Muscle of arm (tissue), 12 donors: ENCODE data around the gene PAIP2. TPM values are rescaled to one million over a fixed set of nuclear protein-coding genes. Genes with fewer than 3 reads are reported as not detected.
"Not testable (repeated sequence)": the region's sequence is repeated elsewhere in the genome, so short reads cannot be mapped to it uniquely, and the experiment has no call there.

Experiments used
- DNase-seq: peaks from one replicate; pipeline ENCODE4 v3.0.0-alpha.2; 2013
- polyA plus RNA-seq, 12 donors: library from polyadenylated mRNA; unstranded; fragments of 120-200 nt; gene quantifications; one replicate each; pipeline ENCODE4 v1.2.1, GENCODE V29; 2013; ENCODE audit not compliant: insufficient read length in 12 of 12

PAIP2 gene
- polyA plus RNA-seq, 12 donors: 102 to 182 (median 133) TPM; not detected in 1

DNA sequence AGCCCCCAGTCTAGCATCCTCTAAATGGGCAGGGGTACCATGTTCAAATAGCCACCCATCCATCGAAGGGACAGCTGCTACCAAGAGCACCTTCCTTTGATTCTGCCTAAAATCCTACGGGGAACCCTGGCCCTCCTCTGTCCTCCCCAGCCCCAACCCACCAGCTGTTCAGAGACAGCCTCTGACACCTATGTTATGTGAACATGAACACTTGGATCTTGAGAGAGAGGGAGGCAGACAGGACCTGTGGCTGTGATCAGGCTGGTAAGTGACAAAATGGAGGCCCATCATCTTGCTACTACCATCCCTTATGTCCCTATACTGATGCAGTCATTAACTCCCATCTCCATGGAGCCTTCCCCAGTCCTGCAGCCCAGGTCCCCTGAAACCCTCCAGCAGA lies 33.3 kb downstream of the PAIP2 start:
- no peak for DNase-seq

DNA sequence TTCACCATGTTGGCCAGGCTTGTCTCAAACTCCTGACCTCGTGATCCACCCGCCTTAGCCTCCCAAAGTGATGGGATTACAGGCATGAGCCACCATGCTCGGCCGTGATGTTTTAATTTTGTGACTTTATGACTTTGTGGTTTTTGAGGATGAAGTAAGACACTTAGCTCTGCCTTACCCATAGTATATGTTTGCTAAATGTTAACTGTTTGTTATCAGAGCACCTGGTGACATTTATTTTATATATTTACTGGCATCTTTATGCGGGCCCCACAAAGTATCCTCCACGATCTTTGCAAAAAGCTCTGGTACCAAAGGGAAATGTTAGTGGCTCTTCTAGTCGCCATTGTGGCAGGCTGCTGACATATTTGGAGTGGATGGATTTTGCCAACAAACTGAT lies 34.7 kb downstream of the PAIP2 start:
- DNase-seq: no peak

DNA sequence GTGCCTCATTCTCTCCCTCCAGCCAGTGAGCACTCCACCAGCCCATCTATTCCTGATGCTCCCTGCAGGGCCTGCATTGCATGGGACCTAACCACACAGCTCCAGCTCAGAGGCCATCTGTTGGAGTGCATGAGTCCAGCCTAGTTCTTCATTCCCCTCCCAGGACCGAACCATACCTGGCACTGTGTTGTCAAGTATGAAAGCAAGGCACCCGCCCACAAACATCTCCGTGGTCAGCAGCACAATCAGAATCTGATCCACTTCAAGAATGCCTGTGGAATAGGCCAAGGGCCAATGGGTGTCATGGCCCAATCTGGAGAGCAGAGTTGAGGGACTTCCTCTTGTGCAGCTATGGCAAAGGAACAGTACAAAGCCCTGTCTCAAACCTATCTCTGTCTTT lies 35.6 kb downstream of the PAIP2 start:
- DNase-seq: no peak

DNA sequence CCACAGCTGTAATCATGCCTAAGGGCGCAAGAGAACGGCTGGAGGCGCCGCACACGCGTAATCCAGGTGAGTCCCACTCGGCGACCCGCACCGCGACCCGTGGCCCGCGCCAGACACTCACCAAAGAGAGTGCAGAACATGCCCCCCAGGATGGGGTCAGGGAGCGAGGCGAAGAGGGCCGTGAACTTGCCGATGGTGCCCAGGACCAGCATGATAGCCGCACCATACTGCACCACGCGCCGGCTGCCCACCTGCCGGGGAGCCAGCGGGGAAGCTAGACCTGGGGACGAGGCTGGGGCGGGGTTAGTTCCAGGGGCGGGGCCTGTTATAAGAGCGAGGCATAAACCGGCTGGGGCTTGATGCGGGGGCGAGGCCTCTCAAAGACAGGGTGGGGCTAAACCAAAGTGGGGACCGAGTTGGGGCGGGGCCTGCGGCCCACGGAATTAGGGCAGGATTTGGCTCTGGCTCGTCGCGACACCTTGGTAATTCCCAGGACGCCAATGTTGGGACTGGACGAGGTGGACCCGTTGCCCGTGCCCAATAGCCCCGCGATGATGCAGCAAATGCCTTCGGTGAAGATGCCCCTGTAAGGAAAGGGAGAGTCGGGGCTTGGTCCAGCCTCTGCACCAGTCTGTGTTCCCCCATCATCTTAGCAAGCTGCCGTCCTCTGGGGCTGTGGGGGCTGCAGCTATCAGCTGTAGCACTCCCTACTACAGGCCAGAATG lies 36.6 kb downstream of the PAIP2 start:
- no peak for DNase-seq

DNA sequence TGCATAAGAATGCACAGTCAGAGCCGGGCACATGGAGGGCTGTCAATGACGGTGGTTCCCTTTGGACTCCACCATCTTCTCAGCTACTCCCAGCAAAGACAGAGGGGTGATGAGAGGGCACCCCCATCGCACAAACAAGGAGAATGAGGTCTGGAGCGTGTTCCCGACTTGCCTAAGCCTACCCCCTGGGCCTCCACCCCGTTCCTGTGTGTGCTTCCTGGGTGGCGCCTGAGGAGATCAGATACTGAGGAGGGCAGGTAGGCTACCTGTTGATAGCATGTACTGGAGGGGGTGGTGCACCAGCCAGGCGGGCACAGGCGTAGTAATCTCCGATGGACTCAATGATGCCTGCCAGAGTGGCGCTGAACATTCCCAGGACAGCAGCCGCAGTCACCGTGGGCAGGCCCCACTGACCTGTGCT lies 37.3 kb downstream of the PAIP2 start:
- DNase-seq: no peak

DNA sequence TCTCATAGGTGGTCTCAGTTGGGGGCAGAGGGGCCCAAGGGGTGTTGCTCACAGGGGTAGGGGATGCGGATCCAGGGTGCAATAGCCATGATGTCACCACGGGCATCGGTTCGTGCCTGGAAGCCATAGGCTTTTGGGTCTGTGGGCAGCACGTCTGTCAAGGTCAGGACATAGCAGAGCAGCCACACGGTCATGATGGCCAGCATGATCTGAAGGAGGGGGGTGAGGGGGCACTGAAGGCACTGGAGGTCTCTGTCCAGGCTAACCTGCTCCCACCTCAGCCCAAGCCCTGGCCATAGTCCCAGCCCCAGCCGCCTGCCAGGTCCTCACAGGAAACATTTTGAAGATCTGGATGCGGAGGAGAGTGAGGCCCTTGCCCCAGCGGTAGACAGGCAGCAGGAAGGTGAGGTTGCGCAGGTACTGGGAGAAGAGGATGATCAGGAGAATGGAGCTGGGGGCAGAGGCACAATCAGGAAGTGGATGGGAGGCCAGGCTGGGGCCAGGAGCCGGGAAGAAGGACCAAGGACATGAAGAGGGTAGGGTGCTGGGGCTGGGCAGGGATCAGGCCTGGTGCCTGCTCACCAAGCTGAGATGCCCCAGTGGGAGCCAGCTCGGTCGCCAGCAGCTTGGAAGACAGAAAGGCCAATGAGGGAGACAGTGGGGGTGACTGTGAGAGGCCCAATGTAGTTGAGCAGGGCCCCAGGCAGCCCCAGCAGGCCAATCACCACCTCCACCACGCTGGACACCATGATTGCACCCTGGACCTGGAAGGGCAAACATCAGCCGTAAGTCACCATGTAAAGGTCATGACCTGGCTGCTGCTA lies 38.2 kb downstream of the PAIP2 start:
- no peak for DNase-seq

DNA sequence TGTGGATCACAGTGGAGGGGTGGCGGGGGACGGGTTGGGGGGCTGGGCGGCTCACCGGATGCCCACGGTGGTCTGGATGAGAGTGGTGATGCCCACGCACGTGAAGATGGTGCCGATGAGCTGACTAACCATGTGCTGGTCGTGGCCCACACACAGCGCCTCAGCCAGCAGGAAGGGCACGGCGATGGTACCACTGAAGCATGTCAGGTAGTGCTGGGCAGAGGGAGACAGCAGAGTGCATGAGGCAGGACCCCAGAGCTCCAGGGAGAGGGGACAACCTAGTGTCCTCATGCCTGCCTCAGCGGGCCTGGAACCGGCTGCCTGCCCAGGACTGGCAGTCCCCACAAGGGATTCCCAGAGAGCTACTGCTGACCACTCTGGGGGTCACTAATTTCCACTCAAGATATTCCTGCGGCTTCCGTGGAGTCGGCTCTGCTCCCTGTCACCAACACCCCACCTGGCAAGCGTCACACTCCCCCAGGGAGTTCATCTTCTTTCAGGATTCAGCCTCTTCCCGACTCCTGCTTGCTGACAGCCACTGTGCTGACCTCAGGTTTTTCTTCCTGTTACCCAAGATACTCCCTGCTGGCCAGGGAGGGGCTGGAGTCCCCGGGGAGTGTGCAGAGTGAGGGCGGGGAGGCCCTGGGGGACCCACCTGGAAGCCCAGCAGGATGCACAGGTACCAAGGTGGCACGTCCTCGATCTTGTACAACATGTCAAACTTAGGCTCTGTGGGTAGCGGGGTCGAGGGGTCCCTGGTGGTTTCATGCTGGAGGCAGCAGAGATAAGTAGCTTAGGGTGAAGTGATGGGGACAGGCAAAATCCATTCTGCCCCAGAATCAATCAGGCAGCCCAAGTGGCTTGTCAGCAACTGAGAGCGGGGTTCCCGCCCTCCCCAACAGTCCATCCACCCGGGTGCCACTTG lies 40.4 kb downstream of the PAIP2 start:
- DNase-seq: no peak

DNA sequence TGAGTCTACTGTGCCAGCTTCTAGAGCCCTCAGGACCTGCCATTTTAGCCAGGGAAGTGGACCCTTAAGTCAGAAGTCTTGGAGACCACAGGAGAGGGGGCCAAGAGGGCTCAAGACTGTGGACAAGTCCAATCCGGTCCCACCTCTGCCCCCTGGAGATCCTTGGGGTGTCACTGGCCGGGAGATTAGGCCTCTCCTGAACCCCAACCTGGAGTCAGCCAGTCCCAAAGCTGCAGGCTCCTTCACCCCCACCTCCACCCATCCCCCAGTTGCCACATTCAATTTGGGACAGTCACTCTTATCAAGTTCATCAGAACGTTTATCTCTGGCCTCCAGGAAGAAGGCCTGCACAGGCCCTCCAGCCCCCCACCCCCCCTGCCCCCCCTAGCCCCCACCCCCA lies 41.2 kb downstream of the PAIP2 start:
- DNase-seq: no peak

DNA sequence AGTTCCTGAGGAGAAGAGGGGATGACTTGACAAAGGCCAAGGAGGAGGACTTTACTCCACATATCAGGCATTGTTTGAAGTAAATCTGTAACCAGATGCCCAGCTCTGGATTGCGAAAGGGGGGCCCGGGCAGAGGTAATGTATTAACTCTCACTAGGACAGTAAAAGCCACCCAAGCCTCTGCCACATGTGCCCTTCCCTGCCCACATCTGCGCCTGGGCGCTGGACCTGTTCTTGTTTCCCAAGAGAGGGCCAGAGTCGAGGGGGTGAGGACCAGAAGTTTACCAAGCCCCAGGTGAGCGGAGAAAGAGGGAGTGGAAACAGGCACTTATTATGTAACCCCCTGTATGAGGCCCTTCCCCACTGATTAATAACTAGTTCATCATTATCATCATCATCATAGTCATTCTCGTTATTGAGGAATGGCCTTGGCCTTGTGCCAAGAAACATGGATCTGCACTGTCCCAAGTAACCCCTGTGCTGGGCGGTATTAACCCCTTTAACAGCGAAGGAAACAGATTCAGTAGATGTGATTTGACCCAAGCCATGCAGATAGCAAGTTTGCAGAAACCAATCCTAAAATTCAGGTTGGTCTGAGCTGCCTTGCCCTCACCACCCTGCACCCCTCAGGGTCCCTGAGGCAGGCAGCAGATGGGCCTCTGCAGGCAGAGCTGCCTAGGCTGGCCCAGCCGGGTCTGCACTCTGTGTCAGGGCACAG lies 41.8 kb downstream of the PAIP2 start, which contains the start of gene SLC23A1:
Gene SLC23A1, minus strand, starts transcription at position 23 of the 718 bp plus-strand sequence. CDS start 44 bp downstream, outside the sequence.
- no peak for DNase-seq

DNA sequence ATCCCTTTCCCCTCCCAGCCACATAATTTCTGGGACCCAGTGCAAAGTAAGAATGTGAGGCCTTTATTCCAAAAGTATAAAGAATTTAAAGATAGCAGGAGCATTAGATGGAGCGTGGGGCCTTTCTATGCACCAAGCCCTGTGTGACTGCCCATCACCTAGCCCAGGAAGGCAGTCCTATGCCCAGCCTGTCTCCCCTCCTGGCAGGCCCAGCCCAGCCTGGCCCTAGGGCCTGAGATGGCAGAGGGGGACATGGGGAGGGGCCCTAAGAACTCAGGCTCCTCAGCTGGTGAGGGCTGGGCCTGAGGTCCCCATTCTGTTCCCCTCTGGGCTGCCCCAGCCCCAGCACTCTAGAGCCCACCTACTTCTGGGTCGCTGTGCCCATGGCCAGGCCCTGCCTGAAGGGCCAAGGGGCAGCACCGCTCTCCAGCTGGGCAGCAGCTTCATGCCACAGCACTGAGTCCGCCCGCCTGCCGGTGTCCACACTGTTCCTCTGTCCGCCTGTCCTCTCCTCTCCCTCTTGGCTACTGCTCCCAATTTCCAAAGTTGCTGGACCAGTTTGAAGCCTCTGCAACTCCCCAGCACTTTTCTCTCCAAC lies 42.4 kb downstream of the PAIP2 start:
- DNase-seq: no peak

DNA sequence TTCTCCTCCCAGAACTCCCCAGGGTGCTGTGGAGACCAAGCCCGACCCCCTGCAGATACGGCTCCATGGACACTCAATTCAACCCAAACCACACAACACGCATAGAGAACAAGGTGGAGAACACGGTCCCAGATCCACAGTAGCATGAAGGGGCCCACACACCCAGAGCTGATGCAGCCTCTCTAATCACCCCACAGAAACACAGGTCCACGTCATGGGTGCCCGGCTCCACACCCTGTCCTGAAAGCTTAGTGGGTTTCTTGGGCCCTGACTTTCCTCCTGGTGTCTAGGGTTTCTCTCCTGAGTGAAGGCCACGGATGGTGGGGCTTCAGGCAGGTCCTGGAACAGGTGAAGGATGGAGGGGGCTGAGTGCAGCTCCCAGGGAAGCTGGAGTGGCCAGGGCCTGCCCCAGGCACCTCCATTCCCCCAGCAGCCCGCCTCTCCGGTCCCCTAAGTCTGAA lies 43.0 kb downstream of the PAIP2 start:
- DNase-seq: no peak

DNA sequence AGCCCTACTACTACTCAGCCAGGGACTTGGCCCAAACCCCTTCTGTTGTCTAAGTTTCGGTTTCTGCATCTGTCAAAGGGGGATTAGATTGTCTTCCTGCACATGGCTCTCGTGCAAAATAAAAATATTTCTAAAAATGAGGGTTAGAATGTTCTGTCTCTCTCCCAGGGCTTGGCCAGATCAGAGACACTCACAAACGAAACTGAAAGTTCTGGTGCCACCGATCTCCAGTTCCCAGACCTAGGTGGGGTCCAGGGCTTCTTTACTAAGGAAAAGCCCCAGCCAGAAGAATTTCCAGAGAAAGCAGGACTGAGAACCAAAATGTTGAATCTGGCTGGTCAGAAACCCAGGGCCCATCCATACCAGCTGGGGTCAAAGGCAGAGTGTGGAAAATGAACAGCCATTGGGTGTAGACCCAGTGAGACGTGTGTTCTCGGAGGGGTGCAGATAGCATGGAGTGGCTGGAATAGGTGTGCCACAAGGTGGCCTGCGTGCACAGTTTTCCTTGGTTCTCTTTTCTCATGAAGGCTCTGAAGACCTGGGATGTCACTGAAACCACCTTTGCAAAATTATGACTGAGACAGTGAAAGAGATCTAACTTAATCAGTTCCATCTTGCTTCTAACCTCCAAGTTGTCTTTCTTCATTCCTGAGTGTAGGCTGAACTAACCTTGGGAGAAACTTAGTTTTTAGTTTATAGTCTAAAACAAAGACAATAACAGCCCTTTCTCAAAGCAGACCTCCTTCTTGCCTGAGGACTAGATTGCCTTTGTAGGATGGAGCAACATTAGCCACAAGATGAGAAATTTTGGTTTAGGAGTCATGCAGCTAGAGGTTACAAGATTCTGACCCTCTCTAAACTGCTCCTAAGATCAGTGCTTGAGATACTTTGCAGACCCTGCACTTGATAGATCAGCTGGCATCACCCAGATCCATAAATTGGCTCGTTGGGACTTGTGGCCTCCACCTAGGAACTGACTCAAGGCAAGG lies 43.7 kb downstream of the PAIP2 start:
- DNase-seq: no peak

DNA sequence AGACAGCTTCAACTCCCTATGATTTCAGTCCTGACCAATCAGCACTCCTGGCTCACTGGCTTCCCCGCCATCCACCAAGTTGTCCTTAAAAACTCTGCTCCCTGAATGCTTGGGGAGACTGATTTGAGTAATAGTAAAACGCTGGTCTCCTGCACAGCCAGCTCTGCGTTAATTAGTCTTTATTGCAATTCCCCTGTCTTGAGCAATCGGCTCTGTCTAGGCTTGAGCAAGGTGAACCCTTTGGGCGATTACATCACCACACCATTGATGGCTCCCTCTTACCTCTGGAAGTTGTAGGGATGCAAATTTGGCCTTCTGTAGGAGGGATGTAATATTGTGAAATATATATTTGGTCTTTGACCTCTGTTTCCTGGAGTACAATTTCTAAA lies 44.4 kb downstream of the PAIP2 start:
- DNase-seq: no peak

DNA sequence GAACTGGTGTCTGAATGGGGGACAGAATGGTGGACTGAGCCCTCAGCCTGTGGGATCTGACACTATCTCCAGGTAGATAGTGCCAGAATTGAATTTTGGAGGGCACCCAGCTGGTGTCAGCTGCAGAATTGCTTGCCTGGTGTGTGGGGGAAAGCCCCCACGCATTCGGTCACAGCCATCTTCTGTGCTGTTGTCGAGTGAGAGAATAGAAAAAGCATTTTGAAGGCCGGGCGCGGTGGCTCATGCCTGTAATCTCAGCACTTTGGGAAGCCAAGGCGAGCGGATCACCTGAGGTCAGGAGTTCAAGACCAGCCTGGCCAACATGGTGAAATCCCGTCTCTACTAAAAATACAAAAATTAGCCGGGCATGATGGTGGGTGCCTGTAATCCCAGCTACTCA lies 45.3 kb downstream of the PAIP2 start:
- not testable (repeated sequence) for DNase-seq

DNA sequence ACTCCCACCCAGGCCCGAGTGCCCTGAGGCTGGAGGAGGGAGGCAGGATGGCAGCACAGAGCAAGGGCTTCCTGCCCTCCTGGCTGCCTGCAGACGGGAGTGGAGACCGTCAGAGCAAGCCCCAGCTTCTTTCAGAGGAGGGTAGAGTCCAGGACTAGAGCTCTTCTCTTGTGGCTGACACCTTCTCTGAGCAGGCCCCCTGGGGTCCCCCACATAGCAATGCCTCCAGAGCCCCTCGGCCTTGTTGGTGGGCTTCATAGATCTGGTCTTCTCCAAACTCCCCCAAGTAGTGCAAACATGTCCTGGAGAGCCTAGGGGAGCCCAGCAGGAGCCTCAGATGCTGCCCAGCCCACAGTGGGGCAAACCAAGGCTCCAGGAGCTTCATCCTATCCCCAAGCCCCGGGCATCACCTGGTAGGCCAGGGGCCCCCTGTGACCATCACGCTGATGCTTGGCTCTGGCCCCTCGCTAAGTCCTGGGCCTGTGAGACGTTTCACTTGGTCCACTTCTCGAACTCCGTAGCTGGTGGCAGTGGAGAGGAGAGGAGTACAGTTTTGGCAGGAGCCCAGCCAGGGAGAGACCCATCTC lies 46.0 kb downstream of the PAIP2 start:
- DNase-seq: no peak

DNA sequence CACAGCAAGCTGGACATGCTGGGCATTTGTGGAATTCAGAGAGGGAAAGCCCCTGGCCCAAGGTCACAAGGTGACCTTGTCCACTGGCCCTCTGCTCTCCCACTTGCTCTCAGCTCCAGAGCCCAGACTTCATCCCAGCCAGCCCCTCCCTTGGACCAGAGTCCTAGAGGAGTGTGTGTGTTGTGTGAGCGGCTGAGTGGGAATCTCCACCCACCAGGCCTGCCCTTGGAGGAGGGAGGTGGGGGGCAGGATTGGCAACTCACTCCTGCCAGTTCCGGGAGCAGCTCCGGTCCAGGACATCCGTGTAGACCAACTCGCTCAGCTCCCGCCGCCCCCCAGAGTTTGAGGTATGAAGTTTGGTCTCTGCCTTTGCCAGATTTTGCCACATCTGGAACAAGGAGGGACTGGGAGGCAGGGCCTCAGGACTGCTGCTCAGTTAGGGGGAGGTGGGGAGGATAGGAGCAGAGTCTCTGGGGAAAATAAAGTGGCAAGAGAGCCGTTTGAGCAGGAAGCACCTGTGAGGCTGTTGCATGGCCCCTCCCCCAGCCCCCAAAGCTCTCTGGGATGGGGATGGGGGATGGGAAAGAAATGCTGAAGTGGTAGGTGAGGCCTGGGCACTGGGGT lies 46.7 kb downstream of the PAIP2 start:
- no peak for DNase-seq

DNA sequence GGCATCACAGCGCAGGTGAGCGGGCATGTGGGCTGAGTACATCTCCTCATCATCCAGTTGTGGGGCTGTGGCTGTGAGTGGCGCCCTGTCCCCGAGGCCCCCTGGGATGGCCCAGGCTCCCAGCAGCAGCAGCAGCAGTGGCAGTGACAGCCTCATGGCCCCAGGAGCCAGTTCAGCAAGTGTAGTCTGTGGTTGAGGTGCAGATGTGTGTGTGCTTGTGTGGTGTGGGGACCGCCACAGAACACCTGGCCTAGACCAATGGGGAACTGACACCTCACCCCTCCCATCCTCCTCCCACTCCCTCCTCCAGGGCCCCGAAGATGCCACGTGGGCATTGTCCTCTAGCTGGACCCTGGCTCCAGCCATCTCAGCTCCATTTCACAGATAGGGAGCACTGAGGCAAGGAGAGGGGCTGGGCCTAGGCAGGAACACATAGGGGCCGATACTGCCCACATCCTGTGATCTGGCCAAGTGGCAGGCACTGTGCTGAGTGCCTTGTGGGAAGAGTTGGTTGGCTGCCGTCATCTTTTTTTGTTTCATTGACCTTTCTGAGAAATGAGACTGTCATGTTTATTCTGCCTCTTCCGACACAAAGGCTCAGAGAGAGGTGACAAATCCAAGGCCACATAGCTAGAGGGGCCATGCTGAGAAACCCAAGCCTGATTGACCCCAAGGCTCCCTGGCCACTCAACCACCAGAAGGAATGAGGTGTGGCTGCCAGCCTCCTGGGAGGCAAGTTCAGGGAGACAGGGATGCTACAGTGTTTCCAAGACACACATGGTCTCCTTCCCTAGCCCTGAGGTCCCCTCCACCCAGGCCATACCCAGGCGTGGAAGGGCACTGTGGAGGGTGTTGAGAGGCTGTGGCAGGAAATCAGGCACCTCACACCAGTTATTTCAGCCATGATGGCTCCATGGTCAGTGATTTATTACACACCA lies 48.3 kb downstream of the PAIP2 start, which contains the start of gene MZB1:
Gene MZB1, minus strand, starts transcription at position 213 of the 938 bp plus-strand sequence. Its CDS starts 57 bp downstream, at position 156.
- DNase-seq: no peak
